Spleen (tissue), 7 donors: ENCODE results near the gene CLEC2B.

Source experiments
- POLR2A ChIP-seq, 3 donors: fragments of 450-650 bp; IDR thresholded peaks; one replicate each; pipeline ENCODE4 v1.5.1; 2017; ENCODE audit warnings: antibody characterized with exemption in 3 of 3, mild to moderate bottlenecking in 1 of 3
- POLR2AphosphoS5 ChIP-seq, 3 donors: sonication (generic); formaldehyde crosslinking; IDR thresholded peaks; one replicate each; pipeline ENCODE4 v1.5.1; 2017; ENCODE audit warnings: antibody characterized with exemption in 3 of 3
- TF ChIP-seq, protein P1 (sequence below), 11 experiments: fragments of 200-600 bp in 7 of 11; fragments of 450-650 bp in 4 of 11; sonication (generic) in 4 of 11; IDR thresholded peaks in 8 of 11; conservative IDR thresholded peaks in 3 of 11; 1 replicate in 7 of 11; 2 replicates in 4 of 11; pipeline versions ENCODE4 v1.4.0 to v1.8.0; 2016 to 2021; ENCODE audit warnings: antibody characterized with exemption in 11 of 11, inconsistent platforms in 4 of 11, mild to moderate bottlenecking in 1 of 11
- donor health status: DM: no; HTN: no; CAD: no; lungs with moderate emphysema.
- donor health status: DM: no; HTN: no; CAD: no.
- donor health status: DM: no; HTN: no; CAD: no.

DNA sequence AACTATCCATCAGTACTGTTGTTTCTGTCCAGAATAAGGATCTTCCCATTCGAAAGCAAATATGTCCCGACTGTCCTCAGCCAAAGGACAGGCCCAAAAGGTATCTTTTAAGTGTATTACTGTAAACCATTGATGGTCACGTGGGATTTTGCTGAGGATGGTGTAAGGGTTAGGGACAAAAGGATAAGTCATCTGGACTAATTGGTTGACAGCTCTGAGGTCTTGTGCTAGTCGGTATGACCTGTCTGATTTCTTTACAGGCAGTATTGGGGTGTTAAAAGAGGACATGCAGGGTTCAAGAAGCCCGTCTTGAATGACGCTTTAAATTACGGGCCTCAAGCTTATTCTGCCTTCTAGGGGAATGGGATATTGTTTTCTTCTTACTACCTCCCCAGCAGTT is 38.6 kb upstream of the CLEC2B start:
- TF ChIP-seq, protein P1, sequence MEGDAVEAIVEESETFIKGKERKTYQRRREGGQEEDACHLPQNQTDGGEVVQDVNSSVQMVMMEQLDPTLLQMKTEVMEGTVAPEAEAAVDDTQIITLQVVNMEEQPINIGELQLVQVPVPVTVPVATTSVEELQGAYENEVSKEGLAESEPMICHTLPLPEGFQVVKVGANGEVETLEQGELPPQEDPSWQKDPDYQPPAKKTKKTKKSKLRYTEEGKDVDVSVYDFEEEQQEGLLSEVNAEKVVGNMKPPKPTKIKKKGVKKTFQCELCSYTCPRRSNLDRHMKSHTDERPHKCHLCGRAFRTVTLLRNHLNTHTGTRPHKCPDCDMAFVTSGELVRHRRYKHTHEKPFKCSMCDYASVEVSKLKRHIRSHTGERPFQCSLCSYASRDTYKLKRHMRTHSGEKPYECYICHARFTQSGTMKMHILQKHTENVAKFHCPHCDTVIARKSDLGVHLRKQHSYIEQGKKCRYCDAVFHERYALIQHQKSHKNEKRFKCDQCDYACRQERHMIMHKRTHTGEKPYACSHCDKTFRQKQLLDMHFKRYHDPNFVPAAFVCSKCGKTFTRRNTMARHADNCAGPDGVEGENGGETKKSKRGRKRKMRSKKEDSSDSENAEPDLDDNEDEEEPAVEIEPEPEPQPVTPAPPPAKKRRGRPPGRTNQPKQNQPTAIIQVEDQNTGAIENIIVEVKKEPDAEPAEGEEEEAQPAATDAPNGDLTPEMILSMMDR (IDR thresholded peaks at IDR 0.05 in 8 of 11, conservative IDR thresholded peaks at IDR 0.05 in 3 of 11) = no peak
- no peak for TF ChIP-seq POLR2A (IDR thresholded peaks at IDR 0.05)
- no peak for TF ChIP-seq POLR2AphosphoS5 (IDR thresholded peaks at IDR 0.05)
